Mesenchymal stem cell (in vitro differentiated cells and primary cell): ENCODE measurements around the gene CEACAM3.
"Not testable (repeated sequence)": the region's sequence is repeated elsewhere in the genome, so short reads cannot be mapped to it uniquely, and the experiment has no call there.

Source experiments
- DNase-seq: peaks from one replicate; pipeline ENCODE4 v3.0.0-alpha.2; 2013
- H2AFZ ChIP-seq: one replicate; pipeline ENCODE4 v1.6.1; 2013; ENCODE audit warnings: low read depth, mild to moderate bottlenecking, control low read depth, inconsistent platforms, low read length, moderate library complexity
- H2AK5ac ChIP-seq: 2 replicates; pipeline ENCODE4 v1.6.1; 2013; ENCODE audit warnings: low read length, moderate library complexity, mild to moderate bottlenecking, inconsistent platforms; ENCODE audit not compliant: severe bottlenecking
- H2BK120ac ChIP-seq: one replicate; pipeline ENCODE4 v1.6.1; 2013; ENCODE audit warnings: low read depth, mild to moderate bottlenecking, inconsistent platforms, low read length, moderate library complexity
- H2BK12ac ChIP-seq, 2 experiments: one replicate each; pipeline ENCODE4 v1.6.1; 2013; ENCODE audit warnings: inconsistent platforms in 2 of 2, low read length in 2 of 2, mild to moderate bottlenecking in 2 of 2, moderate library complexity in 2 of 2, control low read depth in 1 of 2
- H2BK15ac ChIP-seq: one replicate; pipeline ENCODE4 v1.6.1; 2013; ENCODE audit warnings: mild to moderate bottlenecking, low read depth, inconsistent platforms; ENCODE audit not compliant: poor library complexity, severe bottlenecking
- H2BK5ac ChIP-seq: 2 replicates; pipeline ENCODE4 v1.6.1; 2013; ENCODE audit warnings: low read depth, mild to moderate bottlenecking, low read length, control low read depth, inconsistent platforms; ENCODE audit not compliant: poor library complexity, severe bottlenecking
- H3K14ac ChIP-seq, 2 experiments: one replicate each; pipeline ENCODE4 v1.6.1; 2013; ENCODE audit warnings: inconsistent platforms in 2 of 2, low read length in 2 of 2, control low read depth in 1 of 2, mild to moderate bottlenecking in 1 of 2, moderate library complexity in 1 of 2
- H3K18ac ChIP-seq, 2 experiments: one replicate each; pipeline ENCODE4 v1.6.1; 2013; ENCODE audit warnings: inconsistent platforms in 2 of 2, low read length in 2 of 2, control low read depth in 1 of 2, low read depth in 1 of 2, mild to moderate bottlenecking in 1 of 2
- H3K23ac ChIP-seq, 2 experiments: one replicate each; pipeline ENCODE4 v1.6.1; 2013; ENCODE audit warnings: inconsistent platforms in 2 of 2, low read length in 2 of 2, mild to moderate bottlenecking in 2 of 2, moderate library complexity in 2 of 2, control low read depth in 1 of 2
- H3K27ac ChIP-seq: 2 replicates; pipeline ENCODE4 v1.5.1; 2013; ENCODE audit warnings: mild to moderate bottlenecking, moderate library complexity, low read length, control low read depth, inconsistent platforms; ENCODE audit not compliant: poor library complexity, severe bottlenecking
- H3K27me3 ChIP-seq, 2 experiments: 2 replicates each; pipeline versions ENCODE4 v1.6.1 to v1.7.0; 2013; ENCODE audit warnings: low read length in 2 of 2, mild to moderate bottlenecking in 2 of 2, moderate library complexity in 2 of 2, control low read depth in 1 of 2, inconsistent platforms in 1 of 2; ENCODE audit not compliant: control insufficient read depth in 1 of 2, insufficient read depth in 1 of 2
- H3K36me3 ChIP-seq, 2 experiments: 2 replicates each; pipeline versions ENCODE4 v1.6.1 to v1.7.0; 2013; ENCODE audit warnings: low read length in 2 of 2, control low read depth in 1 of 2, inconsistent platforms in 1 of 2, low read depth in 1 of 2, mild to moderate bottlenecking in 1 of 2; ENCODE audit not compliant: insufficient read depth in 2 of 2, control insufficient read depth in 1 of 2
- H3K4ac ChIP-seq, 2 experiments: one replicate each; pipeline ENCODE4 v1.6.1; 2013; ENCODE audit warnings: inconsistent platforms in 2 of 2, low read length in 2 of 2, mild to moderate bottlenecking in 2 of 2, moderate library complexity in 2 of 2, control low read depth in 1 of 2, low read depth in 1 of 2
- H3K4me1 ChIP-seq: 2 replicates; pipeline ENCODE4 v1.6.1; 2013; ENCODE audit warnings: low read depth, low read length, control low read depth; ENCODE audit not compliant: control insufficient read depth, insufficient read depth
- H3K4me2 ChIP-seq: 2 replicates; pipeline ENCODE4 v1.6.1; 2013; ENCODE audit warnings: low read length, mild to moderate bottlenecking, inconsistent platforms; ENCODE audit not compliant: poor library complexity, severe bottlenecking
- H3K4me3 ChIP-seq, 2 experiments: 2 replicates each; pipeline versions ENCODE4 v1.5.1 to v1.7.0; 2013; ENCODE audit warnings: low read length in 2 of 2, mild to moderate bottlenecking in 2 of 2, control low read depth in 1 of 2, low read depth in 1 of 2; ENCODE audit not compliant: insufficient read depth in 1 of 2
- H3K79me1 ChIP-seq: replicated peaks from 2 replicates; pipeline ENCODE4 v1.6.1; 2013; ENCODE audit warnings: mild to moderate bottlenecking, control low read depth, low read length, inconsistent platforms; ENCODE audit not compliant: poor library complexity, severe bottlenecking
- H3K9ac ChIP-seq: 2 replicates; pipeline ENCODE4 v1.7.0; 2013; ENCODE audit warnings: mild to moderate bottlenecking, low read length, moderate library complexity
- H3K9me3 ChIP-seq: 2 replicates; pipeline ENCODE4 v1.7.0; 2013; ENCODE audit warnings: mild to moderate bottlenecking, low read length; ENCODE audit not compliant: control insufficient read depth
- H4K8ac ChIP-seq: one replicate; pipeline ENCODE4 v1.6.1; 2013; ENCODE audit warnings: inconsistent platforms, mild to moderate bottlenecking, low read length, moderate library complexity
- H4K91ac ChIP-seq: one replicate; pipeline ENCODE4 v1.6.1; 2013; ENCODE audit warnings: mild to moderate bottlenecking, low read length, inconsistent platforms
- WGBS: methylation state at CpG from one replicate; pipeline ENCODE4 v1.1.7; 2013; ENCODE audit warnings: mixed read lengths; 5-methylcytosine and 5-hydroxymethylcytosine counted together

Gene CEACAM3

DNA sequence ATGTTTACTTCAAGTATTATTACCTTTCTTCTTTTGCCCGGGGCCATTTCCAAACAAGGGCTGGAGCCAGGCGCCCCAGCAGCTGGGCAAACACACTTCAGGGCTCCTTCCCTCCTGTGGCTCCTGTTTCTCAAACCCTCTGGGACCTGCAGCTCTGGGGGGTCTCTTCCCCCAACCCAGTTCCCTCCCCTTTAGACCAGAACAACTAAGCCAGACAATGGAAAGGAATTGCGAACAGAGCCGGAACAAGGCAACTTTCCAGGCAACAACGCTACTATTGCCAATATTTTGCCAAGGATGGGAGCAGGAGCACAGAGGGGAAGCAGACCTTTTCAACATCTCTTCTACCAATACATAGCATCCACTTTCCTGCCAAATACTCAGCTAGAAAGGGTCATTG lies 7.3 kb upstream of the CEACAM3 start:
- not testable (repeated sequence) for H3K23ac ChIP-seq, H2BK15ac ChIP-seq, H4K8ac ChIP-seq, H3K4ac ChIP-seq, H3K18ac ChIP-seq, H2BK120ac ChIP-seq, H4K91ac ChIP-seq, H3K79me1 ChIP-seq, H3K27ac ChIP-seq, H3K4me3 ChIP-seq, H2BK5ac ChIP-seq, H3K4me2 ChIP-seq, H3K4me1 ChIP-seq, H2AK5ac ChIP-seq, H2AFZ ChIP-seq, H2BK12ac ChIP-seq, H3K14ac ChIP-seq, DNase-seq, H3K9ac ChIP-seq, H3K9me3 ChIP-seq, H3K36me3 ChIP-seq
- H3K27me3 ChIP-seq = peaks cover 19 to 65% of the 10 kb centered on the region in 2 experiments
- WGBS = 89% methylated on average over 3 of the region's 5 CpGs

DNA sequence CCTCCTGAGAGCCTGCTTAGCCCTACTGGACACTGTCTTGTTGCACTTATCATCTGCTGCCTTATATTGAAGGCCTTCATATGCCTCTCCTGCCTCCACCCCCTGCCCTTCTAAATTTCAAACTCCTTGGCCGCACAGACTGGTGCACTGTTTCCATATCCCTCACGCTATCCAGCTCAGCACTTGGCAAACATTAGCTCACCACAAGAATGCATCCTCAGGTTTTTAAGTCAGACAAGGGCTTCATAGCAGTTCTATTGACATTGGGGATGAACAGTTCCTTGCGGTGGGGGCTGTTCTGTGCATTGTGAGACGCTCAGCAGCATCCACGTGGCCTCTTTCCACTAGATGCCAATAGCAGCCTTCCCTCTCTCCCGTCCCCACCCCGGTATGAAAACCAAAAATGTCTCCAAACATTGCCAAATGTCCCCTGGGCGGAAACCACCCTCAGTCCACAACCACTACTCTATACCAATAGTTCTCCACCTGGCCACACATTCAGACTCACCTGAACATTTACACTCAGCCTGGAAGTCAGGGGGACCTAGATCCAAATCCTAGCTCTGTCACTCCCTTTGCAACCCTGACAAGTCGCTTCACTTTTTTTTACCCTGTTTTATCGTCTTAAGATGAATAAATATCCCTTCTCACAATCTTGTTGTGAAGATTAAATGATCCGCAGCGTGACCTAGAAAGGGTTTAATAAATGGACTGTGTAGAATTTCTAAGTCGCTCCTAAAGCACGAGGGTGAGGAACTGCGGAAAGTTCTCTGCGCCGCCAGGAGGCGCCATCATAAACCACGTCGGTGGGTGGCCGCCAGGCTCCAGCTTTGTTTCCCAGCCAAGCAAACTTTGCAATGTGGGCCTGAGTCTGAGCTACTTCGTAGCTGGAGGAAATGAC lies 3.6 kb upstream of the CEACAM3 start:
- H3K4me1 ChIP-seq = no peaks in the 10 kb centered on the region
- H2AFZ ChIP-seq = no peak overlapping the region
- H3K9me3 ChIP-seq = no peaks in the 10 kb centered on the region
- H3K79me1 ChIP-seq = no peaks in the 10 kb centered on the region
- H3K4ac ChIP-seq = no peak overlapping the region
- no peak overlapping the region for H2BK5ac ChIP-seq
- H4K91ac ChIP-seq = no peak overlapping the region
- H3K9ac ChIP-seq = no peak overlapping the region
- H3K27ac ChIP-seq = no peak overlapping the region
- no peak overlapping the region for H3K23ac ChIP-seq
- no peak for DNase-seq
- no peak overlapping the region for H2AK5ac ChIP-seq
- no peak overlapping the region for H3K4me3 ChIP-seq
- no peak overlapping the region for H3K4me2 ChIP-seq
- no peak overlapping the region for H4K8ac ChIP-seq
- peaks cover 10 to 60% of the 10 kb centered on the region in 2 experiments for H3K27me3 ChIP-seq
- WGBS = 58% methylated on average over 20 of the region's 22 CpGs
- no peaks in the 10 kb centered on the region for H3K36me3 ChIP-seq
- H2BK120ac ChIP-seq = no peak overlapping the region
- no peak overlapping the region for H3K14ac ChIP-seq
- no peak overlapping the region for H2BK15ac ChIP-seq
- H3K18ac ChIP-seq = no peak overlapping the region
- no peak overlapping the region for H2BK12ac ChIP-seq

DNA sequence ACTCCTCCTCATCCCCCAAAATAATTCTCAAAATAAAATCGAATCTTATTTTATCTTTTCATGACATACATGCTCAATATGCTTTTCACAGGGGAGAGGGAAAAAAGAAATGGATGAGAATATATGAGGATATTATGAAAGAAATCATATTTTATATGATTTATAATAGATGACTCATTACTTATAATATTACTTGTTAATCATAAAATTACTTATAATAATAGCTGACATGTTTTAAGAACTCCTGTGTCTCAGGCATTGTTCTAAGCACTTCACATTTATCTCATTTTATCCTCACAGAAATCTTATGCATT lies 3.0 kb upstream of the CEACAM3 start:
- no peak overlapping the region for H2BK5ac ChIP-seq
- no peak overlapping the region for H2BK120ac ChIP-seq
- no peak overlapping the region for H3K23ac ChIP-seq
- no peak overlapping the region for H2BK12ac ChIP-seq
- H4K91ac ChIP-seq = no peak overlapping the region
- H2AFZ ChIP-seq = no peak overlapping the region
- no peak overlapping the region for H3K18ac ChIP-seq
- peaks cover 13 to 61% of the 10 kb centered on the region in 2 experiments for H3K27me3 ChIP-seq
- no peaks in the 10 kb centered on the region for H3K4me1 ChIP-seq
- no peak overlapping the region for H4K8ac ChIP-seq
- H3K36me3 ChIP-seq = no peaks in the 10 kb centered on the region
- H3K4ac ChIP-seq = no peak overlapping the region
- H3K4me3 ChIP-seq = no peak overlapping the region
- H3K79me1 ChIP-seq = no peaks in the 10 kb centered on the region
- WGBS = no CpG with 5 or more reads among the region's 1 CpG
- H3K14ac ChIP-seq = no peak overlapping the region
- no peak overlapping the region for H2BK15ac ChIP-seq
- H2AK5ac ChIP-seq = no peak overlapping the region
- no peak overlapping the region for H3K27ac ChIP-seq
- no peak overlapping the region for H3K4me2 ChIP-seq
- no peak overlapping the region for H3K9ac ChIP-seq
- no peaks in the 10 kb centered on the region for H3K9me3 ChIP-seq
- DNase-seq = no peak

GRCh38 chr19:41795031-41795461 lies 1.3 kb upstream of the CEACAM3 start:
- Histone ChIP-seq H2BK5ac (no peak overlapping the region), H3K18ac (no peak overlapping the region), H3K36me3 (no peaks in the 10 kb centered on the region), H2BK120ac (no peak overlapping the region), H3K79me1 (no peaks in the 10 kb centered on the region), H4K8ac (no peak overlapping the region), H2BK15ac (no peak overlapping the region), H3K4me3 (no peak overlapping the region), H3K27me3 (peaks cover 10 to 59% of the 10 kb centered on the region in 2 experiments), H3K23ac (no peak overlapping the region), H4K91ac (no peak overlapping the region), H2AK5ac (no peak overlapping the region), H3K4me1 (no peaks in the 10 kb centered on the region), H3K9me3 (no peaks in the 10 kb centered on the region), H2AFZ (no peak overlapping the region), H3K14ac (no peak overlapping the region), H3K4ac (no peak overlapping the region), H3K9ac (no peak overlapping the region), H3K27ac (no peak overlapping the region), H3K4me2 (no peak overlapping the region), H2BK12ac (no peak overlapping the region)
- 66% methylated on average over 3 of the region's 5 CpGs for WGBS
- DNase-seq = peak; percentile 27
